ENCODE measurements around the gene RIMS4. TPM values are rescaled to one million over a fixed set of nuclear protein-coding genes. Genes with fewer than 3 reads are reported as not detected.
A peak's percentile ranks its signal among the peaks of the same experiment; 100 is the strongest.

Gene RIMS4
- total RNA-seq, 4 donors from 2014 or later: 2.8 to 13.8 (median 7.9) TPM

- intact Hi-C loops (cut with DNase I): no loop called here
- Histone ChIP-seq H3K4me1 (peaks cover 0 to 5% of the 10 kb centered on the region in 2 donors), H3K9me3 (no peaks in the 10 kb centered on the region), H3K4me3 (replicated peaks in 1 of 3) (no peak overlapping the region), H3K36me3 (no peaks in the 10 kb centered on the region), H3K27ac (no peak overlapping the region), H3K27me3 (no peaks in the 10 kb centered on the region)
- WGBS, 2 donors: 91 to 95% methylated on average over 5 of the region's 5 CpGs
- TF ChIP-seq POLR2A (IDR thresholded peaks at IDR 0.05): no peak
- TF ChIP-seq CTCF (IDR thresholded peaks at IDR 0.05): no peak
- DNase-seq: no peak
Observed at GRCh38 chr20:44814937-44815336, 4.6 kb upstream of the RIMS4 start.

GRCh38 chr20:44811150-44811685, 872 bp upstream of the RIMS4 start:
- Histone ChIP-seq H3K9me3 (no peaks in the 10 kb centered on the region), H3K27me3 (no peaks in the 10 kb centered on the region), H3K27ac (no peak overlapping the region), H3K36me3 (no peaks in the 10 kb centered on the region), H3K4me3 (replicated peaks in 1 of 3) (no peak overlapping the region), H3K4me1 (peaks cover 0 to 11% of the 10 kb centered on the region in 2 donors)
- 82 to 84% methylated on average over 15 of the region's 15 CpGs for WGBS, 2 donors
- DNase-seq: no peak
- intact Hi-C loops (cut with DNase I): no loop called here
- TF ChIP-seq CTCF (IDR thresholded peaks at IDR 0.05) (no peak), POLR2A (IDR thresholded peaks at IDR 0.05) (no peak)

GRCh38 chr20:44810061-44810390, 320 bp downstream of the RIMS4 start:
- Histone ChIP-seq H3K27me3 (no peaks in the 10 kb centered on the region), H3K27ac (no peak overlapping the region)
- DNase-seq: no peak

GRCh38 chr20:44809380-44810060, 826 bp downstream of the RIMS4 start:
- DNase-seq: peak; percentile 55 to 65
- no peaks in the 10 kb centered on the region for H3K27me3 ChIP-seq
- no peaks in the 10 kb centered on the region for H3K36me3 ChIP-seq
- no peaks in the 10 kb centered on the region for H3K9me3 ChIP-seq
- peaks cover 0 to 11% of the 10 kb centered on the region in 2 donors for H3K4me1 ChIP-seq
- intact Hi-C loops (cut with DNase I): no loop called here
- H3K27ac ChIP-seq: no peak overlapping the region
- TF ChIP-seq CTCF (IDR thresholded peaks at IDR 0.05): no peak
- 9 to 16% methylated on average over 15 to 34 of the region's 34 CpGs for WGBS, 2 donors
- peak overlapping the region in 2 of 3 donors; percentile 10 to 31 for H3K4me3 ChIP-seq (replicated peaks in 1 of 3)

More at GRCh38 chr20:44810061-44810390, 320 bp downstream of the RIMS4 start:
- WGBS, 2 donors: 3% methylated on average over 21 of the region's 49 CpGs; no CpG with 5 or more reads in 1 of the 2 donors
- no peak for TF ChIP-seq CTCF (IDR thresholded peaks at IDR 0.05)
- no peak for TF ChIP-seq POLR2A (IDR thresholded peaks at IDR 0.05)
- Histone ChIP-seq H3K36me3 (no peaks in the 10 kb centered on the region), H3K4me3 (replicated peaks in 1 of 3) (peak overlapping the region in 1 of 3 donors; percentile 31), H3K4me1 (peaks cover 0 to 11% of the 10 kb centered on the region in 2 donors), H3K9me3 (no peaks in the 10 kb centered on the region)
- intact Hi-C loops (cut with DNase I): no loop called here

GRCh38 chr20:44807684-44808056, 2.7 kb downstream of the RIMS4 start:
- Histone ChIP-seq H3K27ac (no peak overlapping the region), H3K4me3 (replicated peaks in 1 of 3) (no peak overlapping the region), H3K36me3 (no peaks in the 10 kb centered on the region), H3K4me1 (peaks cover 0 to 11% of the 10 kb centered on the region in 2 donors), H3K9me3 (no peaks in the 10 kb centered on the region), H3K27me3 (no peaks in the 10 kb centered on the region)
- no peak for TF ChIP-seq POLR2A (IDR thresholded peaks at IDR 0.05)
- TF ChIP-seq CTCF (IDR thresholded peaks at IDR 0.05): no peak
- intact Hi-C loops (cut with DNase I): no loop called here
- no peak for DNase-seq
- 79 to 85% methylated on average over 4 of the region's 4 CpGs for WGBS, 2 donors

Measured in thyroid gland (tissue), 4 donors.